Medulla oblongata (tissue), 1 donor: Measurements from ENCODE around the gene CFAP210.

Experiments
- DNase-seq: peaks from one replicate; pipeline ENCODE4 v3.0.0-alpha.2; 2015; ENCODE audit errors: extremely low spot score

The CFAP210 gene

GRCh38 chr2:169673921-169674320 lies 20.3 kb downstream of the CFAP210 start:
- DNase-seq: no peak

- no peak for DNase-seq
Measured at GRCh38 chr2:169673106-169673505, 21.1 kb downstream of the CFAP210 start.

GRCh38 chr2:169672406-169672805 lies 21.8 kb downstream of the CFAP210 start:
- DNase-seq: no peak

GRCh38 chr2:169670937-169671336 lies 23.3 kb downstream of the CFAP210 start:
- no peak for DNase-seq

- DNase-seq: no peak
Measured at GRCh38 chr2:169670215-169670651, 24.0 kb downstream of the CFAP210 start.

GRCh38 chr2:169667583-169667982 lies 26.6 kb downstream of the CFAP210 start:
- no peak for DNase-seq

- no peak for DNase-seq
Measured at GRCh38 chr2:169664978-169665930, 29.0 kb downstream of the CFAP210 start.

- DNase-seq: no peak
Measured at GRCh38 chr2:169664600-169664977, 29.6 kb downstream of the CFAP210 start.

GRCh38 chr2:169663247-169663646 lies 31.0 kb downstream of the CFAP210 start:
- DNase-seq: no peak

GRCh38 chr2:169662744-169663143 lies 31.5 kb downstream of the CFAP210 start:
- DNase-seq: no peak

GRCh38 chr2:169661265-169661664 lies 32.9 kb downstream of the CFAP210 start:
- DNase-seq: no peak

GRCh38 chr2:169659320-169659719 lies 34.9 kb downstream of the CFAP210 start:
- no peak for DNase-seq

- no peak for DNase-seq
Measured at GRCh38 chr2:169658877-169659276, 35.3 kb downstream of the CFAP210 start.

GRCh38 chr2:169656164-169656563 lies 38.0 kb downstream of the CFAP210 start:
- no peak for DNase-seq

GRCh38 chr2:169653636-169654035 lies 40.6 kb downstream of the CFAP210 start:
- no peak for DNase-seq

GRCh38 chr2:169649278-169649677 lies 44.9 kb downstream of the CFAP210 start:
- DNase-seq: no peak

- no peak for DNase-seq
Measured at GRCh38 chr2:169647496-169647895, 46.7 kb downstream of the CFAP210 start.

GRCh38 chr2:169644173-169644572 lies 50.0 kb downstream of the CFAP210 start:
- DNase-seq: no peak

- no peak for DNase-seq
Measured at GRCh38 chr2:169641464-169641863, 52.7 kb downstream of the CFAP210 start.

- DNase-seq: no peak
Measured at GRCh38 chr2:169640104-169640503, 54.1 kb downstream of the CFAP210 start.

GRCh38 chr2:169637620-169638019 lies 56.6 kb downstream of the CFAP210 start:
- no peak for DNase-seq

GRCh38 chr2:169636440-169637097 lies 57.6 kb downstream of the CFAP210 start:
- DNase-seq: no peak

GRCh38 chr2:169625781-169626180 lies 68.4 kb downstream of the CFAP210 start:
- no peak for DNase-seq
